Tibial nerve (tissue), 4 donors: ENCODE results near the gene SUMO4.

ENCODE experiments used
- EP300 ChIP-seq, 2 donors: sonication (generic); formaldehyde crosslinking; IDR thresholded peaks; one replicate each; pipeline ENCODE4 v1.6.1; 2017; ENCODE audit warnings: antibody characterized with exemption in 2 of 2, mild to moderate bottlenecking in 1 of 2
- POLR2A ChIP-seq, 2 donors: fragments of 450-650 bp; IDR thresholded peaks; one replicate each; pipeline ENCODE4 v1.6.1; 2017; ENCODE audit warnings: antibody characterized with exemption in 2 of 2, mild to moderate bottlenecking in 2 of 2, moderate library complexity in 2 of 2
- TF ChIP-seq, protein P1 (sequence below), 5 experiments: fragments of 200-600 bp in 3 of 5; fragments of 450-650 bp in 2 of 5; sonication (generic) in 3 of 5; IDR thresholded peaks; one replicate each; pipeline ENCODE4 v1.5.1; 2016 to 2019; ENCODE audit warnings: antibody characterized with exemption in 5 of 5, mild to moderate bottlenecking in 3 of 5, moderate library complexity in 2 of 5

DNA sequence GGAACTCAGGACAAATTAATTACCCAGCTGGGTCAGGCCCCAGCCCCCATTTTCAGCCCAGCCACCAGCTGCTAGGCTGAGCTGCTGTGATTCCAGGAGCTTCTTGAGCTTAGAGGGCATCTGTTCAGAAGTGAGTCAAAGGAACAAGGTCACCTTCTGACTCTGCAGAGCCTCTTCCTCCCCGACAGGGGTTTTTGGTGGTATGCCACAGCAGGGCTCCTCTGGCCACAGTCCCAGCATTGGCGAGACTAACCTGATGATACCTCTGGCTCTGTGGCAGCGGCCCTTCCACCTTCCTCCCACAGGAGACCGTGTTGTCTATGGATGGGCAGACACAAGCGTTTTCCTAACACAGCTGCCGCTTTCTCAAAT, 45.0 kb downstream of the SUMO4 start:
- TF ChIP-seq, protein P1, sequence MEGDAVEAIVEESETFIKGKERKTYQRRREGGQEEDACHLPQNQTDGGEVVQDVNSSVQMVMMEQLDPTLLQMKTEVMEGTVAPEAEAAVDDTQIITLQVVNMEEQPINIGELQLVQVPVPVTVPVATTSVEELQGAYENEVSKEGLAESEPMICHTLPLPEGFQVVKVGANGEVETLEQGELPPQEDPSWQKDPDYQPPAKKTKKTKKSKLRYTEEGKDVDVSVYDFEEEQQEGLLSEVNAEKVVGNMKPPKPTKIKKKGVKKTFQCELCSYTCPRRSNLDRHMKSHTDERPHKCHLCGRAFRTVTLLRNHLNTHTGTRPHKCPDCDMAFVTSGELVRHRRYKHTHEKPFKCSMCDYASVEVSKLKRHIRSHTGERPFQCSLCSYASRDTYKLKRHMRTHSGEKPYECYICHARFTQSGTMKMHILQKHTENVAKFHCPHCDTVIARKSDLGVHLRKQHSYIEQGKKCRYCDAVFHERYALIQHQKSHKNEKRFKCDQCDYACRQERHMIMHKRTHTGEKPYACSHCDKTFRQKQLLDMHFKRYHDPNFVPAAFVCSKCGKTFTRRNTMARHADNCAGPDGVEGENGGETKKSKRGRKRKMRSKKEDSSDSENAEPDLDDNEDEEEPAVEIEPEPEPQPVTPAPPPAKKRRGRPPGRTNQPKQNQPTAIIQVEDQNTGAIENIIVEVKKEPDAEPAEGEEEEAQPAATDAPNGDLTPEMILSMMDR (IDR thresholded peaks at IDR 0.05), result no peak
- no peak for TF ChIP-seq EP300 (IDR thresholded peaks at IDR 0.05)
- no peak for TF ChIP-seq POLR2A (IDR thresholded peaks at IDR 0.05)
